Activated CD8-positive, alpha-beta memory T cell treated with anti-CD3 and anti-CD28 coated beads for 36 hours (primary cell): ENCODE measurements around the gene SCAP. TPM values are rescaled to one million over a fixed set of nuclear protein-coding genes. Genes with fewer than 3 reads are reported as not detected.

ENCODE experiments used
- CTCF ChIA-PET: fragments of 350-600 bp; sonication (Branson Sonifier 250); formaldehyde crosslinking; loops from one replicate; lab custom pipeline; 2021; ENCODE audit warnings: antibody characterized with exemption; lab: Charles Lee
- POLR2A ChIA-PET: fragments of 350-600 bp; sonication (Branson Sonifier 250); formaldehyde crosslinking; loops from one replicate; lab custom pipeline; 2021; ENCODE audit warnings: antibody characterized with exemption; lab: Charles Lee
- total RNA-seq, 2 experiments: library from RNA; stranded (reverse); gene quantifications; one replicate each; pipeline ENCODE4 v1.2.3, GENCODE V29; 2021

SCAP gene
- total RNA-seq, 2 experiments from 2014 or later, result 72.5 to 72.7 TPM

GRCh38 chr3:47421741-47422649, 53.7 kb downstream of the SCAP start:
- POLR2A ChIA-PET, result interaction anchor here (1.2 to 1.3 kb wide), 2 partner anchors 13 to 54 kb away, joined by 4 to 5 read pairs; no protein-coding TSS in a partner anchor
- CTCF ChIA-PET, result interaction anchor here (0.5 to 2.7 kb wide), 16 partner anchors 8 to 507 kb away, joined by 3 to 35 read pairs (median 4); partner anchors contain the start of gene SCAP

GRCh38 chr3:47420511-47421484, 54.9 kb downstream of the SCAP start:
- CTCF ChIA-PET, result interaction anchor here (0.5 to 2.7 kb wide), 21 partner anchors 8 to 508 kb away, joined by 3 to 35 read pairs (median 4); partner anchors contain the start of genes ELP6 and SCAP
- POLR2A ChIA-PET, result interaction anchor here (0.6 to 1.3 kb wide), 3 partner anchors 11 to 369 kb away, joined by 4 to 8 read pairs (median 5); no protein-coding TSS in a partner anchor

- POLR2A ChIA-PET, result no interaction called here
- CTCF ChIA-PET, result interaction anchor here (1.0 to 2.7 kb wide), 6 partner anchors 13 to 94 kb away, joined by 3 to 35 read pairs (median 6); partner anchors contain the start of genes ELP6 and SCAP
Measured at GRCh38 chr3:47420044-47420430, 55.7 kb downstream of the SCAP start.

GRCh38 chr3:47419083-47420043, 56.4 kb downstream of the SCAP start:
- POLR2A ChIA-PET, result interaction anchor here (0.5 kb wide), 1 partner anchor 218 kb away, joined by 5 read pairs; no protein-coding TSS in a partner anchor
- CTCF ChIA-PET, result interaction anchor here (1.0 to 2.7 kb wide), 3 partner anchors 15 to 80 kb away, joined by 3 to 35 read pairs (median 5); partner anchors contain the start of gene SCAP

GRCh38 chr3:47418167-47419082, 57.3 kb downstream of the SCAP start:
- CTCF ChIA-PET, result no interaction called here

GRCh38 chr3:47416041-47416440, 59.7 kb downstream of the SCAP start:
- ChIA-PET CTCF (no interaction called here), POLR2A (no interaction called here)

More at GRCh38 chr3:47418167-47419082, 57.3 kb downstream of the SCAP start:
- POLR2A ChIA-PET, result interaction anchor here (0.5 kb wide), 1 partner anchor 217 kb away, joined by 5 read pairs; no protein-coding TSS in a partner anchor

GRCh38 chr3:47414666-47415587, 60.8 kb downstream of the SCAP start:
- POLR2A ChIA-PET, result no interaction called here
- CTCF ChIA-PET, result no interaction called here

GRCh38 chr3:47414161-47414564, 61.6 kb downstream of the SCAP start:
- CTCF ChIA-PET, result no interaction called here
- POLR2A ChIA-PET, result no interaction called here

GRCh38 chr3:47413751-47414150, 62.0 kb downstream of the SCAP start:
- POLR2A ChIA-PET, result no interaction called here
- CTCF ChIA-PET, result interaction anchor here (1.0 to 1.7 kb wide), 2 partner anchors 8 to 32 kb away, joined by 5 to 6 read pairs; no protein-coding TSS in a partner anchor

GRCh38 chr3:47412842-47413520, 62.8 kb downstream of the SCAP start:
- CTCF ChIA-PET, result interaction anchor here (1.0 to 1.7 kb wide), 2 partner anchors 8 to 31 kb away, joined by 5 to 6 read pairs; no protein-coding TSS in a partner anchor
- POLR2A ChIA-PET, result no interaction called here

- ChIA-PET CTCF (interaction anchor here (1.7 kb wide), 1 partner anchor 9 kb away, joined by 6 read pairs; no protein-coding TSS in a partner anchor), POLR2A (no interaction called here)
Measured at GRCh38 chr3:47412453-47412756, 63.3 kb downstream of the SCAP start.

GRCh38 chr3:47411696-47412452, 63.9 kb downstream of the SCAP start:
- POLR2A ChIA-PET, result interaction anchor here (0.6 kb wide), 1 partner anchor 46 kb away, joined by 4 read pairs; no protein-coding TSS in a partner anchor
- CTCF ChIA-PET, result interaction anchor here (1.7 kb wide), 1 partner anchor 9 kb away, joined by 6 read pairs; no protein-coding TSS in a partner anchor

- ChIA-PET CTCF (no interaction called here), POLR2A (interaction anchor here (0.6 kb wide), 1 partner anchor 46 kb away, joined by 4 read pairs; no protein-coding TSS in a partner anchor)
Measured at GRCh38 chr3:47410801-47411646, 64.7 kb downstream of the SCAP start.

GRCh38 chr3:47410417-47410720, 65.4 kb downstream of the SCAP start:
- ChIA-PET POLR2A (no interaction called here), CTCF (no interaction called here)
